ENCODE measurements around the gene INTS1. TPM values are rescaled to one million over a fixed set of nuclear protein-coding genes. Genes with fewer than 3 reads are reported as not detected.

INTS1 gene
- total RNA-seq, 1 donor from 2014 or later: 29.9 TPM

DNA sequence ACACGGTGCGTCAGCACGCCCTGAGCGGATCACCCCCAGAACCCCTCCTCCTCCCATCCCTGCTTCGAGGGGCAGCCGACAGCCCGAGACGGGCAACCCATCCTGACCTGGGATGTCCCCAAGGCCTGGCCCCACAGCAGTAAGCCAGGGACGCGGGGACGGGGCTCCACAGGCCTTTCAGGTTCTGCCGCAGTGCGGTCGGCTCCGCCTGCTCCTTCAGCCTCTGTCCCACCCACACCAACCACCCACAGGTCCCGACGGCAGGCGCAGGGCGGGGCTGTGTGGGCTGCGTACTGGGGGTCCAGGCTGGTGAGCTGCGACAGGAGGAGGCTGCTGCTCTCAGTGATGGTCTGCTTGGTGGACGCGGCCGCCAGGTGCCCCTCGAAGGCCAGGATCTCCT lies 16.7 kb downstream of the INTS1 start:
- no peak overlapping the region for H3K4me3 ChIP-seq
- H3K27me3 ChIP-seq (ENCODE audit: low read depth): no peaks in the 10 kb centered on the region
- intact Hi-C loops (cut with micrococcal nuclease): no loop called here
- TF ChIP-seq, protein P1, sequence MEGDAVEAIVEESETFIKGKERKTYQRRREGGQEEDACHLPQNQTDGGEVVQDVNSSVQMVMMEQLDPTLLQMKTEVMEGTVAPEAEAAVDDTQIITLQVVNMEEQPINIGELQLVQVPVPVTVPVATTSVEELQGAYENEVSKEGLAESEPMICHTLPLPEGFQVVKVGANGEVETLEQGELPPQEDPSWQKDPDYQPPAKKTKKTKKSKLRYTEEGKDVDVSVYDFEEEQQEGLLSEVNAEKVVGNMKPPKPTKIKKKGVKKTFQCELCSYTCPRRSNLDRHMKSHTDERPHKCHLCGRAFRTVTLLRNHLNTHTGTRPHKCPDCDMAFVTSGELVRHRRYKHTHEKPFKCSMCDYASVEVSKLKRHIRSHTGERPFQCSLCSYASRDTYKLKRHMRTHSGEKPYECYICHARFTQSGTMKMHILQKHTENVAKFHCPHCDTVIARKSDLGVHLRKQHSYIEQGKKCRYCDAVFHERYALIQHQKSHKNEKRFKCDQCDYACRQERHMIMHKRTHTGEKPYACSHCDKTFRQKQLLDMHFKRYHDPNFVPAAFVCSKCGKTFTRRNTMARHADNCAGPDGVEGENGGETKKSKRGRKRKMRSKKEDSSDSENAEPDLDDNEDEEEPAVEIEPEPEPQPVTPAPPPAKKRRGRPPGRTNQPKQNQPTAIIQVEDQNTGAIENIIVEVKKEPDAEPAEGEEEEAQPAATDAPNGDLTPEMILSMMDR (IDR thresholded peaks at IDR 0.05; ENCODE audit: borderline replicate concordance): no peak
- no peaks in the 10 kb centered on the region for H3K4me1 ChIP-seq
- no peaks in the 10 kb centered on the region for H3K9me3 ChIP-seq (replicated peaks)
- DNase-seq: no peak
- peaks cover 98% of the 10 kb centered on the region for H3K36me3 ChIP-seq
- no peak overlapping the region for H3K27ac ChIP-seq (replicated peaks)

DNA sequence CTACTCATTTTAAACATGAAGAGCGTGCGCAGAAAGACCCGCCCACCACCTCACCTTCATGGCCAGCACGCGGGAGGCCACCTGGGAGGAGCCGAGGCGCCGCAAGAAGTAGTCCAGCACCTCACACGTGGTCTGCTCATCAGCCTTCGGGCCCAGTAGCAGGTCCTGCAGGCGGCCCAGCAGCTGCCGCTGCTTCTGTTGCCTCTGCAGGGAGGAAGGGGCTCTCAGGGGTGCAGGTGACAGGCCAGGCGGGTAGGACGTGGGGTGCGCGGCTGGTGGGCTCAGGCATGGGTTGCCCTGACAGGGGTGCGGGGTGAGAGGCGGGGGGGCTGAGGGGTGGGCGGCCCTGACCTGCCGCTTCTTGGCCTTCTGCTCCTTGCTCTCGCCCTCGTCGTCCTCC lies 17.6 kb downstream of the INTS1 start:
- H3K27ac ChIP-seq (replicated peaks): no peak overlapping the region
- H3K36me3 ChIP-seq: peaks cover 98% of the 10 kb centered on the region
- DNase-seq: no peak
- H3K4me1 ChIP-seq: no peaks in the 10 kb centered on the region
- TF ChIP-seq, protein P1 (IDR thresholded peaks at IDR 0.05; ENCODE audit: borderline replicate concordance): no peak
- no peaks in the 10 kb centered on the region for H3K9me3 ChIP-seq (replicated peaks)
- H3K4me3 ChIP-seq: no peak overlapping the region
- H3K27me3 ChIP-seq (ENCODE audit: low read depth): no peaks in the 10 kb centered on the region
- intact Hi-C loops (cut with micrococcal nuclease): no loop called here

DNA sequence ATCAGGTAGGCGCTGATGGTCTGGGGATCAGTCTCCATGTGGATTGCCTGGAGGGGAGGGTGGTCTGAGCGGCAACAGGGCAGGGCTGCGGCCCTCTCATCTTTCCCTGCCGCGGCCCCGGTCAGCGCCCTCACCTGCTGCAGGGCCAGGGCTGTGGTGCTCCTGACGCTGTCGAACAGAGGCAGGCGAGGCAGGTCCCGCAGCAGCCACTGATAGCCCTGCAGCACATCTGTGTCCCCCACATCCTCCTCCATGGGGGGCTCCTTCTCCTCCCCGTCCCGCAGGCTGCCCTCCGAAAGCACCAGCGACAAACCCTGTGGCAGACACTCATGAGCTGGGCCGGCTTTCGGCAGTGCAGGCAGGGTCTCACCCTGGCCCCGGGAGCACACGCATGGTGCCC lies 19.0 kb downstream of the INTS1 start:
- H3K4me1 ChIP-seq: no peaks in the 10 kb centered on the region
- no peak for DNase-seq

DNA sequence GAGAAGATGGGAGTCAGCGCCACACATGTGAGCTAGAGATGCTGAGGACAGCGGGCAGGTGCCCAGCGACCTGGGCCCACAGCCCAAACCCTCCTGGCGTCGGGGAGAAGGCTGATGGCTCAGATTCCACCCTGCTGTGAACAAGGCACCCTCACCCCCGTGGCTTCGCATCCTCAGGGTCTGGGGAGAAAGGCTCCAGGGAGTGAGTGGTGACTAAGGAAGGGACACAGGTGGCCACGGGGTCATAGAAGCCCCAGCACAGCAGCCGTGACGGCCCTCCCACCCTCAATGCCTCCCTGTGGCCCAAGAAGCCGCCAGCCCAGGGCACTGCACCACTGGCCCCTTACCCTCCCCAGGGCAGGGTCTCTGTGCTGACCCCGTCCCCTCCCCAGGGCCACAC lies 19.6 kb downstream of the INTS1 start:
- peaks cover 98% of the 10 kb centered on the region for H3K36me3 ChIP-seq
- TF ChIP-seq, protein P1 (IDR thresholded peaks at IDR 0.05; ENCODE audit: borderline replicate concordance): no peak

More for the DNA sequence above, 19.0 kb downstream of the INTS1 start:
- Histone ChIP-seq H3K4me3 (no peak overlapping the region), H3K36me3 (peaks cover 98% of the 10 kb centered on the region), H3K27me3 (ENCODE audit: low read depth) (no peaks in the 10 kb centered on the region), H3K27ac (replicated peaks) (no peak overlapping the region), H3K9me3 (replicated peaks) (no peaks in the 10 kb centered on the region)
- TF ChIP-seq, protein P1 (IDR thresholded peaks at IDR 0.05; ENCODE audit: borderline replicate concordance): no peak
- intact Hi-C loops (cut with micrococcal nuclease): no loop called here

DNA sequence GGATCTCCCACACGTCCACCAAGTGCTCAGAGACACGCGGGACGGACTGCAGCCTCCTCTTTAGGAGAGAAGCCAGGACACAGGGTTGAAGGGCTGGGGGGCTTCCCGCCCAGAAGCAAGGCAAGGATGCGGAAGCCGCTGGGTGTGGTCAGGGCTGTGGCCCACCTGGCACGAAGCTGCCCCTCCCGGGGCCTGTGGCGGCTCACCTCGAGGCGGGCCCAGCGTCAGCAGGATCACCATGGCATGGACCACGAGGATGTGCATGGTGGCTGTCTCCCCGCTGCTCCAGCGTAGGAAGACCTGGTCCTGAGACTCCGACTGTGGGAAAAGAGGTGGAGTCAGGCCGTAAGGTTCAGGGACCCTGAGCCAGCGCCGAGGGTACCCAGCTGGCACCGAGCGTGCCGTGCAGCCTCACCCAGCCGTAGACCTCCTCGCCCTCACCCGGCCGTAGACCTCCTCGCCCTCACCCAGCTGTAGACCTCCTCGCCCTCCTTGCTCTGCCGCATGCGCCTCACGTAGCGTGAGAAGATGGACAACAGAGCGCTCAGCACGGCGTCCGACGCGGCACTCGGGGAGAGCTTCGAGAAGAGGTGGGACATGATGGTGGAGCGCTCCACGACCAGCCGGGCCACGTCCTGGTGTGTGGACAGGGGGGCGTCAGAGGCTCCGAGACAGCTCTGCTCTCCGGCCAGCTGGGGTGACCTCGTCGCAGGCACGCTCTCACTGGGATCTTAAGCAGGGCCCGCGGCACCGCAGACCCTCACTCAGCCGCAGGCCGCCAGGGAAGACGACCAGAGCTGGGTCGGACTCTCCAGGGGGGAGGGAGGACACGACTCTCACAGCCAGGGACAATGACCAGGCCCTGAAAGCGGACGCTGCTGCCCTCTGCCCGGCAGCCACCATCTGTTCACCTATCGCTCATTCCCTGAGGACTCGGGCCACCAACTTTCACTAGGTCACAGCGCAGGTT lies 20.4 kb downstream of the INTS1 start:
- H3K27me3 ChIP-seq (ENCODE audit: low read depth): no peaks in the 10 kb centered on the region
- intact Hi-C loops (cut with micrococcal nuclease): no loop called here
- TF ChIP-seq, protein P1 (IDR thresholded peaks at IDR 0.05; ENCODE audit: borderline replicate concordance): no peak
- H3K27ac ChIP-seq (replicated peaks): no peak overlapping the region
- DNase-seq: no peak
- H3K4me3 ChIP-seq: no peak overlapping the region
- no peaks in the 10 kb centered on the region for H3K9me3 ChIP-seq (replicated peaks)
- peaks cover 98% of the 10 kb centered on the region for H3K36me3 ChIP-seq
- no peaks in the 10 kb centered on the region for H3K4me1 ChIP-seq

More for the DNA sequence above, 19.6 kb downstream of the INTS1 start:
- Histone ChIP-seq H3K27ac (replicated peaks) (no peak overlapping the region), H3K4me3 (no peak overlapping the region), H3K27me3 (ENCODE audit: low read depth) (no peaks in the 10 kb centered on the region), H3K4me1 (no peaks in the 10 kb centered on the region), H3K9me3 (replicated peaks) (no peaks in the 10 kb centered on the region)
- DNase-seq: no peak
- intact Hi-C loops (cut with micrococcal nuclease): no loop called here
